Hepatocyte (in vitro differentiated cells): ENCODE data around the gene PSMB2.

Experiments used
- CTCF ChIP-seq: fragments of 200-600 bp; sonication (generic); IDR thresholded peaks from 2 replicates; pipeline ENCODE4 v1.5.1; 2016; ENCODE audit warnings: antibody characterized with exemption, mild to moderate bottlenecking; ENCODE audit not compliant: poor library complexity
- EZH2 ChIP-seq: fragments of 200-600 bp; sonication (generic); IDR thresholded peaks from 2 replicates; pipeline ENCODE4 v1.6.1; 2016; ENCODE audit warnings: antibody characterized with exemption, mild to moderate bottlenecking, borderline replicate concordance
- EZH2phosphoT487 ChIP-seq: fragments of 200-600 bp; sonication (generic); IDR thresholded peaks from one replicate; pipeline ENCODE4 v1.6.1; 2018; ENCODE audit warnings: antibody characterized with exemption, mild to moderate bottlenecking, low read depth, moderate library complexity; ENCODE audit not compliant: unreplicated experiment, severe bottlenecking

- no peak for TF ChIP-seq CTCF
- TF ChIP-seq EZH2phosphoT487: no peak
- peak; percentile 17 for TF ChIP-seq EZH2
Measured at GRCh38 chr1:35574655-35575415, 66.5 kb downstream of the PSMB2 start.
